ENCODE measurements around the gene RNF212. TPM values are rescaled to one million over a fixed set of nuclear protein-coding genes. Genes with fewer than 3 reads are reported as not detected.

The RNF212 gene
- total RNA-seq, 4 donors from 2014 or later: 6.7 to 31.1 (median 8.6) TPM

DNA sequence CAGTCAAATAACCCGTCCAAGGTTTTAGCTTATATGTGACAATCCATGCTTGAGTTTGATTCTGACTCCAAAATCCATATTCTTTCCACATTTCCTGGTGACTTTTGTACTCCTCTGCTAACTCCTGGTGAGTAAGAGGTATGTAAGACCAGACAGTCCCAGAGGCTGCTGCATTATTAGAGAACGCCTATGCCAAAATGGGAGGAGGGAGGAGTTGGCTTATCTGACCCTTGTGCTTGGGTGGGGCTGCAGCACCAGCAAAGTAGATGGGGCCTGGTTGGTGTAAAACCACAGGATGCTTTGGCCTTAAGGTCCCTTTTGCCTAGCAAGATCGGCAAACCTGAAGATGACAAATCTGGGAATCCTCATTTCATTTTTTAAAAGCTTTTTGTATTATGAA is 9.1 kb upstream of the RNF212 start:
- Histone ChIP-seq H3K4me1 (no peaks in the 10 kb centered on the region), H3K9me3 (no peaks in the 10 kb centered on the region), H3K4me3 (replicated peaks in 1 of 3) (no peak overlapping the region), H3K27me3 (no peaks in the 10 kb centered on the region), H3K36me3 (no peaks in the 10 kb centered on the region), H3K27ac (no peak overlapping the region)
- no peak for DNase-seq
- intact Hi-C loops (cut with DNase I): no loop called here
- TF ChIP-seq POLR2A (IDR thresholded peaks at IDR 0.05): no peak
- WGBS, 2 donors: 90 to 91% methylated on average over 3 of the region's 3 CpGs

DNA sequence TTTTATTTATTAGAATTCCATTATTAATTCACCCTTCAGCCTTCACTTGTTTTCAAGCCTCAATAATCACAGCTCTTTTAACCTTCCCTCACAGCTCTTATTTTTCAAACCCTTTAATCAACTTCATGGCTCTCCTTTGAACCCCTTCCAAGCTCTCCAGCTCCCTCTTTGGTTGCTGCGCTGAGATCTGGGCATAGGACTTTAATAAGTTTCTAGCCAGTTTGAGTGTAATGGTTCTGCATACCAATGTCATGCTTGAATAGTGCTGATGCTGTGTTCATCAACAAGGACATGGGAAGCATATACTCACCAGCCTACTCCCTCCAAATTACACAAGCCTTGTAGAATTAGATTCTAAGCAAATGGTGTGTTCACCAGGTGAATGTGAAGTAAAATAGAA is 3.5 kb upstream of the RNF212 start:
- H3K36me3 ChIP-seq: no peaks in the 10 kb centered on the region
- no peaks in the 10 kb centered on the region for H3K27me3 ChIP-seq
- no peaks in the 10 kb centered on the region for H3K9me3 ChIP-seq
- TF ChIP-seq, protein P1, sequence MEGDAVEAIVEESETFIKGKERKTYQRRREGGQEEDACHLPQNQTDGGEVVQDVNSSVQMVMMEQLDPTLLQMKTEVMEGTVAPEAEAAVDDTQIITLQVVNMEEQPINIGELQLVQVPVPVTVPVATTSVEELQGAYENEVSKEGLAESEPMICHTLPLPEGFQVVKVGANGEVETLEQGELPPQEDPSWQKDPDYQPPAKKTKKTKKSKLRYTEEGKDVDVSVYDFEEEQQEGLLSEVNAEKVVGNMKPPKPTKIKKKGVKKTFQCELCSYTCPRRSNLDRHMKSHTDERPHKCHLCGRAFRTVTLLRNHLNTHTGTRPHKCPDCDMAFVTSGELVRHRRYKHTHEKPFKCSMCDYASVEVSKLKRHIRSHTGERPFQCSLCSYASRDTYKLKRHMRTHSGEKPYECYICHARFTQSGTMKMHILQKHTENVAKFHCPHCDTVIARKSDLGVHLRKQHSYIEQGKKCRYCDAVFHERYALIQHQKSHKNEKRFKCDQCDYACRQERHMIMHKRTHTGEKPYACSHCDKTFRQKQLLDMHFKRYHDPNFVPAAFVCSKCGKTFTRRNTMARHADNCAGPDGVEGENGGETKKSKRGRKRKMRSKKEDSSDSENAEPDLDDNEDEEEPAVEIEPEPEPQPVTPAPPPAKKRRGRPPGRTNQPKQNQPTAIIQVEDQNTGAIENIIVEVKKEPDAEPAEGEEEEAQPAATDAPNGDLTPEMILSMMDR (IDR thresholded peaks at IDR 0.05): peak in 1 of 6 experiments; percentile 24
- no peak for TF ChIP-seq POLR2A (IDR thresholded peaks at IDR 0.05)
- H3K4me1 ChIP-seq: peaks cover 0 to 21% of the 10 kb centered on the region in 2 donors
- no peak overlapping the region for H3K27ac ChIP-seq
- peak in 1 of 2 donors; percentile 32 for DNase-seq
- no peak overlapping the region for H3K4me3 ChIP-seq (replicated peaks in 1 of 3)
- WGBS, 2 donors: 14 to 26% methylated on average over 1 of the region's 1 CpG
- intact Hi-C loops (cut with DNase I): no loop called here

DNA sequence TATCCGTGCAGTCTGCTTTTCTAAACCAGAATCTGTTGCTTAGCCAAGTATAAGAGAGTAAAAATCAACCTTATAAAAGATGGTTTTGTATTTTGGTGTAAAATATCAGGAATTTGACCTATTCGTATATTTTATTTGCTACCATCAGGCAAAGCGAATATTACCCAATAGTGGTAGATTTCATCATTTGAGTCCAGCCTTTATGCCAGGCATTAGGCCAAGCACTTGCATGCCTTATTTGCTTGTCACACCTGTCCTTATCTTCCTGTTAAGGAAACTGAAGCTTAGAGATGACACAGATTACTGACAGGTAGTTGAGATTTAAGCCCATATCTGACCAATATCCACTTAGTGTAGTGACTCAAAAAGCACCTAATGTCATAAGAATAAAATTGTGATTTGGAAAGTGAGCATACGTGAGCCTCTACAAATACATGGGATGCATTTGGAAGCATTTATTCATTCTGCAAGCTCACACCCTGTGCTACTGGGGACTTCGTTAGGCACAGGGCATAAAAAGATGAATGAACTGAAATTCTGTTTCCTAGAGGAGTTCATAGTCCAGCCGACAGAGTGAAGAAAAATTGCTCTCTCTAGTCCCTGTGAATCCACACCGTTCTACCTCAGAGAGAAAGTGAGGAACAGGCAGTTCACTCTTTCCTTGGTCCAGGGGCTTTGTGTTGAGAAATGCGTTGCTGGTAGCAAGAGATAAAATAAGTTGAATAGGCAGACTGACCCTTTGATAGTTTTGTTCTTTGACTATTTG is 2.3 kb upstream of the RNF212 start:
- Histone ChIP-seq H3K4me1 (peaks cover 0 to 29% of the 10 kb centered on the region in 2 donors), H3K9me3 (no peaks in the 10 kb centered on the region), H3K4me3 (replicated peaks in 1 of 3) (no peak overlapping the region), H3K27ac (peak overlapping the region in 1 of 3 donors; percentile 46), H3K27me3 (no peaks in the 10 kb centered on the region), H3K36me3 (no peaks in the 10 kb centered on the region)
- DNase-seq: no peak
- TF ChIP-seq POLR2A (IDR thresholded peaks at IDR 0.05): no peak
- TF ChIP-seq, protein P1 (IDR thresholded peaks at IDR 0.05): no peak
- intact Hi-C loops (cut with DNase I): no loop called here
- WGBS, 2 donors: 77 to 82% methylated on average over 8 of the region's 8 CpGs

DNA sequence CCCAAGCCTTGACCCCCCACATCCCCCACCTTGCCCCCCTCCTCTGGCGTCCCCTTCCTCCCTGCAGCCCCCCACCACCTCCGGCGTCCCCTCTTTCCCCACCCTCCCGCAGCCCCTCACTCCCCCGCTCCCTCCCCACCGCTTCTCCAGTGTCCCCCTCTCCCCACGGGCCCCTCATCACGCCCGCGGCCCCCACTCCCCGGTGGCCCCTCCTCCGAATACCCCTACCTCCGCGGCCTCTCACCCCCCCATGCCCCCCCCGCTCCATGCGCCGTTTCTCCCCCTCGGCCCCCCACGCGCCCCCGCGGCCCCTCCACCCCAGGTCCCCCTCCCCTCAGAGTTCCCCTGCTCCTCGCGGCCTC is 562 bp downstream of the RNF212 start:
- Histone ChIP-seq H3K27ac (no peak overlapping the region), H3K27me3 (no peaks in the 10 kb centered on the region), H3K4me3 (replicated peaks in 1 of 3) (no peak overlapping the region), H3K4me1 (peaks cover 0 to 29% of the 10 kb centered on the region in 2 donors), H3K36me3 (no peaks in the 10 kb centered on the region), H3K9me3 (no peaks in the 10 kb centered on the region)
- intact Hi-C loops (cut with DNase I): no loop called here
- no peak for TF ChIP-seq POLR2A (IDR thresholded peaks at IDR 0.05)
- TF ChIP-seq, protein P1 (IDR thresholded peaks at IDR 0.05): no peak
- no peak for DNase-seq
- 68% methylated on average over 9 of the region's 24 CpGs; no CpG with 5 or more reads in 1 of the 2 donors for WGBS, 2 donors

DNA sequence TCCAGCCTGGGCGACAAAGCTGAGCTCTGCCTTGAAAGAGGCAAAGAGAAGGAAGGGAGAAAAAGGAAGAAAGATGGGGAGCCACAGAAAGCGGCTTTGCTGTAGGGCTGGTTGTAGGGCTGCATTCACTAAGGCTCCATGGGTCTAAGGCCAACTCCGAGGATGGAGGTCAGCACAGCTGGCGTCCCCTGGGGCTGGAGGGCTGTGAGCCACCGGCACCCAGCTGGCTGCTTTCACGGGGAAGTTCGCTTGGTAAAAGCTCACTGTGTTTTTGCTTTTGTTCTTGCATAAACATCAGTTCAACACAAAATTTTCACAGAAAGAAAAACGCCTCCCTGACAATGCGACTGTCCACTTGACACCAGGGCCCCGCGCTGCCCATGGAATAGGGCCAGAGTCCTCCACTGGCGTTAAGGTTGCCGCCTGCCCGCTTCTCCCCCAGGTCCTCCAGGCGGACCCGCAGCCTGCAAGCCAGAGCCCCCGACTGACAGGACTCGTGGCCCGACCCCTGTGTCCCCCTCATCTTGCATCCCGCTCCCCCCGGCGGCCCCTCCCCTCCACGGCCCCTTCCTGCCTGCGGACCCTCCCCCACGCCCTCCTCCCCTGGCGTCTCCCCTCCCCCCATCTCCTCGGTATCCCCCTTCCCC is 1.1 kb downstream of the RNF212 start:
- Histone ChIP-seq H3K4me3 (replicated peaks in 1 of 3) (no peak overlapping the region), H3K9me3 (no peaks in the 10 kb centered on the region), H3K36me3 (no peaks in the 10 kb centered on the region), H3K27ac (no peak overlapping the region), H3K27me3 (no peaks in the 10 kb centered on the region), H3K4me1 (peaks cover 0 to 29% of the 10 kb centered on the region in 2 donors)
- no peak for DNase-seq
- intact Hi-C loops (cut with DNase I): no loop called here
- TF ChIP-seq, protein P1 (IDR thresholded peaks at IDR 0.05): no peak
- no peak for TF ChIP-seq POLR2A (IDR thresholded peaks at IDR 0.05)
- 75 to 80% methylated on average over 27 of the region's 27 CpGs for WGBS, 2 donors

Data from thyroid gland (tissue), 4 donors.